ENCODE results near the gene TSPAN3.

TSPAN3 gene

GRCh38 chr15:77060546-77060945 lies 10.4 kb downstream of the TSPAN3 start:
- peak; percentile 60 for DNase-seq (ENCODE audit: low read depth, low spot score)
- in situ Hi-C loops (cut with HindIII; ENCODE audit: low sequenced_read_pairs) = no loop called here
- TF ChIP-seq, protein P1, sequence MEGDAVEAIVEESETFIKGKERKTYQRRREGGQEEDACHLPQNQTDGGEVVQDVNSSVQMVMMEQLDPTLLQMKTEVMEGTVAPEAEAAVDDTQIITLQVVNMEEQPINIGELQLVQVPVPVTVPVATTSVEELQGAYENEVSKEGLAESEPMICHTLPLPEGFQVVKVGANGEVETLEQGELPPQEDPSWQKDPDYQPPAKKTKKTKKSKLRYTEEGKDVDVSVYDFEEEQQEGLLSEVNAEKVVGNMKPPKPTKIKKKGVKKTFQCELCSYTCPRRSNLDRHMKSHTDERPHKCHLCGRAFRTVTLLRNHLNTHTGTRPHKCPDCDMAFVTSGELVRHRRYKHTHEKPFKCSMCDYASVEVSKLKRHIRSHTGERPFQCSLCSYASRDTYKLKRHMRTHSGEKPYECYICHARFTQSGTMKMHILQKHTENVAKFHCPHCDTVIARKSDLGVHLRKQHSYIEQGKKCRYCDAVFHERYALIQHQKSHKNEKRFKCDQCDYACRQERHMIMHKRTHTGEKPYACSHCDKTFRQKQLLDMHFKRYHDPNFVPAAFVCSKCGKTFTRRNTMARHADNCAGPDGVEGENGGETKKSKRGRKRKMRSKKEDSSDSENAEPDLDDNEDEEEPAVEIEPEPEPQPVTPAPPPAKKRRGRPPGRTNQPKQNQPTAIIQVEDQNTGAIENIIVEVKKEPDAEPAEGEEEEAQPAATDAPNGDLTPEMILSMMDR (IDR thresholded peaks at IDR 0.05; ENCODE audit: low read depth, low read length) = no peak
- H3K4me3 ChIP-seq (ENCODE audit: low read depth, low read length) = no peak overlapping the region

DNA sequence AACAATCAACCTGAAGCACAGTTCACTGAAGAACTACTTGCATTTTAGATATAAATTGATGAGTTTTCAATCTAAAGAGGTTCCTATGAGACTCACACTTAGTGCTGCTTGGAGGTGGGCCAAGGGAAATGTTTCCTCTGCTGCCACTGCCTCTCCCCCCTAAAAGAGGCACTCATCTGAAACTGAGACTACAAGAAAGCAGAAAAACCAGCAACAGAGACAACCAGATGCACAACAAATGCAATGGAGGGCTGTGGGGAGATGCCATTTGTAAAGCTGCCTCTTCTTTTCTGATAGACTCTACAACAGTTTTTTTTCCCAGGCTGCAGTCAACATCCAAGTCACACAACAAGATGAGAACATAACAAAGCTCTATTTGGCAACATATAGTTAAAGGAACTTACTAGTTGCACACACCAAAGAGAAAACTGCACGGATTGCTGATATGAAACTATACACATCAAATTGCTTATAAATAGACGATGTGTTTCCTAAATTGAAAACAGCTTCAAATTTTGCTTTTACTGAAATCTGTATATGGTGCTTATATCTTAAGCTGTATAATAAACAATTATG lies 11.0 kb downstream of the TSPAN3 start:
- no peak overlapping the region for H3K4me3 ChIP-seq (ENCODE audit: low read depth, low read length)
- TF ChIP-seq, protein P1 (IDR thresholded peaks at IDR 0.05; ENCODE audit: low read depth, low read length) = no peak
- DNase-seq (ENCODE audit: low read depth, low spot score) = no peak
- in situ Hi-C loops (cut with HindIII; ENCODE audit: low sequenced_read_pairs) = no loop called here

DNA sequence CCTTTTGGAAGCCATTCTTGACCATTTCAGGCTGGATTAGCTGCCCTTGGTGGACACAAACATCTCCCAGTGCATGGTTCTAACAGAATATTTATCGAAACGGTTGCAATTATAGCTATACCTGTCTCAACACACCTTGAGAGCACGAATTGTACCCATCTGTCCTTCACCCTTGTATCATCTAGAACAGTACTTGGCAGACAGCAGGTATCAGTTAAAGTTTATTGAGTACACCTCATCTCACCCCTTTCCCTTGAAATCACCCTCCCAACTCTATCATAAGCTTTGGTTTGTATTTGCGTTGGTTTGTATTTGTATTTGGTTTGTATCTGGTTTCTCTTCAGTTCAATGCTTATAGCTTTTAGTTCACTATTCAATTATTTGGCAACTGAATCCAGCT lies 12.4 kb downstream of the TSPAN3 start:
- TF ChIP-seq, protein P1 (IDR thresholded peaks at IDR 0.05; ENCODE audit: low read depth, low read length) = no peak
- DNase-seq (ENCODE audit: low read depth, low spot score) = no peak
- H3K4me3 ChIP-seq (ENCODE audit: low read depth, low read length) = no peak overlapping the region
- in situ Hi-C loops (cut with HindIII; ENCODE audit: low sequenced_read_pairs) = no loop called here

DNA sequence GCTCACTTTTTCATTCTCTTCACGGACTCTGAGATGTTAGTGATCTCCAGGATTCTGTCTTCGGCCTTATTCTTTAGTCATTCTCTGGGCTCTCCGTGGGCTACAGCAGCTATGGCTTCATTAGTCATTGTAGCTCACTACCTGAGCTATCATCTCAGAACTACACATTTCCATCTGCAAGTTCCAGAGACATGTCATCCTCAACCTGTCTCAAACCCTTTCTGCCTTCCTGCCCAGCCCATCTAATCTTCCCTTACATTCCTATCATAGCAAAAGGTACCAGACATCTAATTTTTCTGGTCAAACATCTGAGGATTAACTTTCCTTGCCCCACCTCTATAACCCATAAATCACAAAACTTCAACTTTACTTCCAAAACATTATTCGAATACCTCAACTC lies 13.2 kb downstream of the TSPAN3 start:
- TF ChIP-seq, protein P1 (IDR thresholded peaks at IDR 0.05; ENCODE audit: low read depth, low read length) = no peak
- no peak overlapping the region for H3K4me3 ChIP-seq (ENCODE audit: low read depth, low read length)
- DNase-seq (ENCODE audit: low read depth, low spot score) = no peak
- in situ Hi-C loops (cut with HindIII; ENCODE audit: low sequenced_read_pairs) = no loop called here

DNA sequence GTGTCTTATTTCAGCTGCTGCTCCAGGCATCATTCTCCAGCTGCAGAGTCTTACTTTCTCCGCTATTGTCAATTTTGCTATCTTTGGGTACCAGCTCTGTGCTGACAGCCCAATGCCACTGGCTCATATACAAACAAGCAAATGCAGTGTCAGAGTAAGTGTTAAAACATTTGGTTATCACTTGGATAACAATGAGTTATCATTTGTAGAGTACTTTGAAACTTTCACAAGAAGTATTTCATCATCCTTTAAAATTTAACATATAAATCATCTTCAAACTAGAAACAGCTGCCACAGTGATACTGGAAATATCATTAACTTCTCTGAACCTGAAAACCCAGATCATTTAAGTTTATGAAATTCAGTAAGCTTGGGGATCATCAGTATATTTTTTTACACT lies 13.8 kb downstream of the TSPAN3 start:
- in situ Hi-C loops (cut with HindIII; ENCODE audit: low sequenced_read_pairs) = no loop called here
- TF ChIP-seq, protein P1 (IDR thresholded peaks at IDR 0.05; ENCODE audit: low read depth, low read length) = no peak
- no peak for DNase-seq (ENCODE audit: low read depth, low spot score)

GRCh38 chr15:77053709-77054108 lies 17.2 kb downstream of the TSPAN3 start:
- DNase-seq (ENCODE audit: low read depth, low spot score) = no peak
- in situ Hi-C loops (cut with HindIII; ENCODE audit: low sequenced_read_pairs) = no loop called here
- TF ChIP-seq, protein P1 (IDR thresholded peaks at IDR 0.05; ENCODE audit: low read depth, low read length) = no peak
- H3K4me3 ChIP-seq (ENCODE audit: low read depth, low read length) = no peak overlapping the region

More for the DNA sequence above, 13.8 kb downstream of the TSPAN3 start:
- H3K4me3 ChIP-seq (ENCODE audit: low read depth, low read length) = no peak overlapping the region
